ELF-1 (cell line): ENCODE results near the gene GALNT18.

Experiments used
- DNase-seq: peaks from one replicate; pipeline ENCODE4 v3.0.0-alpha.2; 2016; ENCODE audit warnings: low read depth, low spot score

GALNT18 gene

DNA sequence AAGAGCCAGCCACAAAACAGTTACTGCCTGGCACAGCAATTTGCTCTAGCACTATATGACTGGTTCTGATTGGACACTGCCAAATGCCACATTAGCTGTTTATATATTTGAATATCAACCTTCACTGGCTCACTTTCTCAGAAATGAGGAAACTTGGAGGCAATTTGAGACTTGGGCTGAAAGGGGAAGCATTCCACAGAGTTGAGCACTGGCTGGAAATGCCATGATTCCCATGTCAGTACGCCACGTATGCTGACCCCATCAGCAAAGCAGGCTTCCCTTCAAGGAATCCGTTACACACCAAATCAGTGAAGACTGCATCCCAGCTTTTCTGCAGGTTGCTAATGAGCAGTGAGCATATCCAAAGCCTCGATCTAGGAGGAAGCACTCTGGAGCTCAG is 34.7 kb downstream of the GALNT18 start:
- no peak for DNase-seq

DNA sequence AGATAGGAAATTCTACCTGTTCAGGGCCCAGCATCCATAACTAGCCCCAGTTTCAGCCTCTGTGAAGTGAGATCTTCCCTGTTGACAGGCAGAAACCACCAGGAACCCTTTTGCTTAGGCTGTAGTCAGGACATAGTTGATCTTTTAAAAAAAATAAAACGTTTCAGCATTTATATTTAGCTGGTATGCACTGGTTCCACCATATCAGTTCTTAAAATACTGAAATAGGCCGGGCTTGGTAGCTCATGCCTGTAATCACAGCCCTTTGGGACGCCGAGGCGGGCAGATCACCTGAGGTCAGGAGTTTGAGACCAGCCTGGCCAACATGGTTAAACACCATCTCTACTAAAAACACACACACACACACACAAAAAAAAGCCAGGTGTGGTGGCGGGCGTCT is 35.3 kb downstream of the GALNT18 start:
- no peak for DNase-seq

DNA sequence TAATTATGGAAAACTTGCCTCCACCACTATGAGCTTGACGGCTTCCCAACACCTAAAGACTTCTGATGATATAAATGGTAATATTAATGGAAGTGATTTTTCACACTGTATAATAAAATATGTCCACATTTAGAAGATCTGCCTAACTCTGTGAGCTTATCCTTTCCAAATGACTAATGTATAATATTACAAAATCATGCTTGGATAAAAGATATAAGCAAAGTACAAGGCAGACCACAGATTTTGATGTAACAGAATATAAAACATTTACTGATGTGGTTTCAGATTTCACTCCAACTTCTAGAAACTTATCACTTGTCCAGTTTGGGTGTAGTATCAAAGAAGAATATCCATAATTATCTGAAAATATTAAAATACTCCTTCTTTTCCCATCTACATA is 36.9 kb downstream of the GALNT18 start:
- DNase-seq, result no peak

DNA sequence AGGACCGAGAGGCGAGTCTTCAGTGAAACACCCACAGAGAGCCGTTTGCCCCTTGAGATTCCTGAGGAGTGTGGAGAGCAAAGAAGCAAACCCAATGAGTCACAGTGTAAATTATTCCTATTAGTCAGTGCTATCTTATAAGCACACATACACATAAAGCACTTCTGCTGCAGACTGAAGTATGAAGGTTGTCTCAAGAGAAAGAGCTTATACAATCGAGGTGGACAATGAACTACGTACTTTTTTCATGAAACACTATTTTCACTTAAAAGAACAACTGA is 37.3 kb downstream of the GALNT18 start:
- no peak for DNase-seq

DNA sequence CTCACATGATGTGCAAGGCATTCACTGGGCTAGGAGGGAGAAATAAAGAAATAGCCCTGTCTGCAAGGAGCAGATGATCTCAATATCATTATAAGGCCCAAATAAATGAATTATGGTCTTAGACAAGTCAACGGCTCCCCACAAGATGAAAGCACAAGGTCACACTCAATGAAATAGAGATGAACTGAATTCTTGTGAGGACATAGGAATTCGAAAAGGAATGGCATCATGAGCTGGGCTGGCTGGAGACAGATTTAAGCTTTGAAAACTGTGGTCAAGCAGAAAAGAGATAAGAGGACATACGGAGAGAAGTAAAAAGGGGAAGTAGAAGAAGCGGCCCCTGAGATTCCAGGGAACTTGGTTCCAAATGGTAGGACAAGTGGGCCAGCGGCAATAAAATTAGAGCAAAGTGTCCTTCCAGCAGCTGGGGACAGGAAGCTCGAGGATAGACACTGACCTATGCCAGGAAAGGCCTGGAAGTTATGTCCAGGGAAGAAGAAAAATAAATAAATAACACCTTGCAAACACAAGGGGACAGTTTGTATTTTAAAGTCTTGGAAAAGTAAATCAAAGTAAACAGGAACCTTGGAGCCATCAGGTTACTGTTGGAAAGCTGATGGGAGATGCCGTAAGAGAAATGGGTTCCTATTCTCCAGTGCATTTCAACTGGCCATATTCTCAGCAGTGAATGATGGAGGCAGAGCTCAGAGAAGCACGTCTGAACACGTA is 37.8 kb downstream of the GALNT18 start:
- DNase-seq, result no peak

DNA sequence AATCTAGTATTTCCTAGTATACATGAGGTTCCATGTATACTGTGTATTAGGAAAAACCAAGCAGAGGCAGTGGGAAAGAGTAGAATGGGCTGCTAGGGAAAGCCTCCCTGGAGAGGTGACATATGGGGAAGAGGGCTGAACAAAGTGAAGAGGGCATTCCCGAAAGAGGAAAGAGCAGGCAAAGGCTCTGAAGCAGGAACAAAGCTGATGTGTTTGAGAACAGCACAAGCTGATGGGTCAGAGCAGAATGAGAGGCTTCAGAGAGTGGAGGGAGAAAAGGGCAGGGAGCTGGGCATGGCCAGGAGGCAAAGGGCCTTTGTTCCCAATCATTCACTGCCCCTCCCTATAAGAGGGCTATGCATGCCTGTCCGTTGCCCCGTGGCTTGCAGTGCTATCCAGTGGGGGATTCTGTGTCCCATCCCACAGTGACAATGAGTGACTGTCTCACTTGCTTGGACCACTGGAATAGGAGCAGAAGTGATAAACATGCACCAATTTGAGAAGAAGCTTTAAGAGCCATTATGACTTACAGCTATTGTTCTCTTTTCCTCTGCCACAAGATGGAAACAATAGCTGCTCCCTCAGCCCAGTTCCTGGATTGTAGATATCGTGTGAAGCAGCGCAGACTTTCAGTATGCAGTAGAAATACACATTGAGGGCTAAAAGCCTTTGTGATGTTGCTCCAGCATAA is 39.6 kb downstream of the GALNT18 start:
- no peak for DNase-seq

DNA sequence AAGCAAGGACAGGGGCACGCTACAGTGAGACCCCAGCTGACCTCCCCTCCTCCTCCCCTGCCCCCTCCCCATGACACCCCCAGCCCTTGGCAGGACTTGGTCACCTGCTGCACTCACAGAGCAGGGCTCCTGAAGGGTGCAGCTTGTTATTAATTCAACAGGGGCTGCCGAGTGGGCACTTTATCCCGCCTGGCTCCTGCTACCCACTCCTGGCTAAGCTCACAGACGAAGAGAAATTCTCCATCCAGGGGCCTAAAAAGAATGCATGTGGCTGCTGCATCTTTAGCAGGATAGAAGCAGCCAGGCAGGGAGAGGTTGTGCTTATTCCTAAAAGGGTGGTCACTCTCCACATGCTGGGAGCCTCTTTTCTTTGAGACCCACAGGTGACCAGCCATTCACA is 40.3 kb downstream of the GALNT18 start:
- DNase-seq, result no peak

DNA sequence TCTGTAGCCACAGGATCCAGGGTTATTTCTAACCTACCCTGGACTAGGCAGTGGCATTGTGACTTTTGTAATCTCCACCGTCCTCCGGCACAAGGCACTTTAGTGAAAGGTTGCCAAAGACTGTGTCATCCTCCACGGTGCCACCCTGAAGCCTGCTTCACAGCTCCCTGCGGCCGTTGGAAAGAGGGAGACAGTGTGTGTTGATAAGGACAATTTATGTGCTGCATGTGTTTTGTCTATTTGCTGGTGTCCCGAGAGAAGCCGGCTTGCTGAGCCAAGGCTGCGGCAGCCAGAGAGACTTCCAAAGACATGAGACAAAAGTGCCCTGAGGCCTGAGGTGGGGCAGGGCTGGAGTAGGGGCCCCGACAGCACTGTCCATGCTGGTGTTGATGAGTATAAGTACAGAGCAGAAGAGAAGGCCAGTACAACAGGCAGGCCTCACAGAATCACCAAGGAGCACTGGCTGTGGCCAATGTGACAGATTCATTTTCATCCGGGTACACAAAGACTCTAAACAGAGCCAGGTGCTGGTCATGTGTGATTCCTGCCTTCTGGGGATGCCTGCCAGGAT is 40.9 kb downstream of the GALNT18 start:
- DNase-seq, result no peak

DNA sequence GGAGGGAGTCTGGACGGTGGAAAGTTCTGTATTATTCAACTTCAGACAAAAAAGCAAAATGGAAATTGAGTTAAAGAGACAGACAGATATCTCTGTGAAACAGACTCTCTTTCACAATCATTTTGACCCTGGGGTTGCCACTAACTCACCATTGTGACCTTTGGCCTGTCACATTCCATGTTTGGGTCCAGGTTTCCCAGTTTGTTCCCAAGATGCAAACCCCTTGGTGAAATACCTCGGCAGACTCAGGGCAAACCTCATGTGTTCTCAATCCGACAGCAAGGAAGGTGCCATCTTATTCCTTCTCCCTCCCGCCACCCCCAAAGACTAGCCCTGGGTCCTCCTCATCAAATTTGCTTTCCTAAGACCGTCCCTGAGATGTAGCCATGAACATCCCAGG is 41.8 kb downstream of the GALNT18 start:
- no peak for DNase-seq

DNA sequence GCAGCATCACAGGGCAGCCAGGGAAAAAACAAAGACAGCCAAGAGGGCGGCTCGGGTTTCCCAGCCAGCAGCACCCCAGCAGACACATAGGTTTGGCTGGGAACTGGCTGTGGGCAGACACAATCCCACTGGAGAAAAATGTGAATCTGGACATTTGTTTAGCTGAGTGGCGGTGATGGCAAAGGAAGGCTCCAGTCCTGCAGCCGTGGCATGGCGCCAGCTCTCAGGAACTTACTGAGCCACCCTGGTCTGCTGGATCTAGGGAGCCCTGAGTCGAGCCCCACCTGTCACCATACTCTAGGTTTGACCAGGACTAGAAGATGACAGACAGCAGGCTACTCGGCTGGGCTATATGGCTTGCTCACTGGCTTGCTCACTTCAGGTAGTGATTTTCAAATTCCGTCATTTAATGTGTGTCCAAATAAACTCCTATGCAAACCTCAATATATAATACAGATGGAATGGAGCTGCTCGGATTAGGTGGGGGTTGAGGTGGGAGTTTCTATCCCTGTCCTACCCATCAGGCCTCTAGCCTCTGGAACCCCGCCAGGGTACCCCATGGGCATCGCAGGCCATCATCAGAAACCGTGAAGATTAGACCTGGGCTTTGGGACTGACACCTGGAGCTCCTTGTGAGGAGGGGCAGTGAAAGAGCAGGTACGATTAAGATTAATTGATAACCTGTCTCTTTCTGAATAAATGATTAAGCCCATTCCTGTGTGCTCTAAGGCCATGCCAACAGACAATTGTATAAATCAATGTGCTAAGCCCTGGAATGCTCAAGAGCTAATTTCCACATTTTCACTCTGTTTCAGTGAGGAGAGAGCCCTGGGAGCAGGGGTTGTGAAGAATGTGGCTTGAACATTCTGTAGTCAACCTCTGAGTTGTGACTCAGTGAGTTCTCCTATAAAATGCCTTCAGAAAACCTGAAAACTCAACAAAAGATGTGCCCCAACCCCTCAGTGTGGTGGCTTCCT is 42.5 kb downstream of the GALNT18 start:
- no peak for DNase-seq

DNA sequence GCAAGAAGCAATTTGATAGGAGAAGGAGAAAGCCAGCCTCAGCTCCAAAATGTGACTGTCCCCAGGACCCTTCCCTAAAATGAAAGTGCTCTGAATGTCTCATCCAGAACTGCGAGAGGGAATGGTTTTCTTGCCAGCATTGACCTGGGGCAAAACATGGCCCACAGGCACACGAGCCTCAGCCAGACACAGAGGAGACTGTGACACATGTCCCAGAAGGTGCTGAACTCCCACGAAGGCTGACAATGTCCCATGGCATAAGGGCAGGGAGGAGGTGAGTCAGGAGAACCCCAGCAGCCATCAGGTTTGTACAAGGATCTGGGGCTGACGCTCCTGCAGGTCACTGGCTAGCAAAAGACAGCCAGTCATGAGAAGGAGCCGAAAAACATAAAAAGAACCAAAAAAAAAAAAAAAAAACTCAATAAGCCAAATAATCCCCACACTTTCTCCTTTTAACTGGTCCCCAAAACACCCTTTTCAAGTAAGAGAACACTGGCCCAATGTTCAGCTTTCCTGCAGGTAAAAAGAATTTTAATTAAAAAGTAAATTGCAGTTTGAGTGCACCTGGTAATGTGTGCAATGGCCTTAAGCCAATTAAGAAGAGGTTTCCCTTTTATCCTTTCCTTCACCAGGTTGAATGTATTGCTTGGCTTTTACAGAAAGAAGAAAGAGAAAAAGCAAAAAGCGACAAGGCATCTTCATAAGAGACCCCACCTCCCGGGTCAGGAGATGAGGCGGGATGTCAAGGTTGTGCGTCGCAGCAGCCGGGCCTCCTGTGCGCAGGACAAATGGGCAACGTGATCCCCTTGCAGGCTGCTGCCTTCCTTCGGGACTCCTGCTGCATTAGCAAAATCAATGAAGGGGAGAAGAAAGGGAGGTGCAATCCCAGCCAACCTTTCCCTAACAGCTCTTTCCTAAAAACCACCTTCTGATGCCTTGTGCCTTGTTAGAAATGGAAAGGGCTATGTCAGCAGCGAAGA is 43.6 kb downstream of the GALNT18 start:
- no peak for DNase-seq

DNA sequence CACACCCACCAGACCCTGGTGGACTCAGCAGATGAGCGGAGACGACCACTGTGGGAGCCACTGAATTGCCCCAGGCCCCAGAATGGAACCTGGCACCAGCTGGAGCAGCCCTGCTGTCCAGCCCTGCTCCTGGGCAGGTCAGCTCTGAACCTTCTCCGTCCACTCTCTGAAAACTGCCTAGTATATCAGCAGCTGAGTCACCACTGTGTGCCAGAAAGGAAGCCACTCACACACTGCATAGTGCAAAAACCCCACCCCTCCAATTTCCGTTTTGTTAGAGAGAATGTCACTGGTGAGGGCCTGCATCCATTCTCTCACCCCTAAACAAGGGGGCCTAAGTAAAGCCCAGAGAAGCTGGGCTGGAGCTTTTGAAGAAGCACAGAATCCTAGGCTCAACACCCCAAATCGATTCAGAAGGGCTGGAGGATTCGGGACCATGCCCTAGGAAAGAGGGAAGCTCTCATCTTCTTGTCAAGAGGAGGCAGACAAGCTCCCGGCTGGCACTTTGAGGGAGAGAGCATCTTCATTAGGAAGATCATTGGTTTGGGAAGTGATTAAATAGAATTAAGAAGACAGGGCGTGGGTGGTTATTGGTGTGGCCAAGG is 44.5 kb downstream of the GALNT18 start:
- no peak for DNase-seq

DNA sequence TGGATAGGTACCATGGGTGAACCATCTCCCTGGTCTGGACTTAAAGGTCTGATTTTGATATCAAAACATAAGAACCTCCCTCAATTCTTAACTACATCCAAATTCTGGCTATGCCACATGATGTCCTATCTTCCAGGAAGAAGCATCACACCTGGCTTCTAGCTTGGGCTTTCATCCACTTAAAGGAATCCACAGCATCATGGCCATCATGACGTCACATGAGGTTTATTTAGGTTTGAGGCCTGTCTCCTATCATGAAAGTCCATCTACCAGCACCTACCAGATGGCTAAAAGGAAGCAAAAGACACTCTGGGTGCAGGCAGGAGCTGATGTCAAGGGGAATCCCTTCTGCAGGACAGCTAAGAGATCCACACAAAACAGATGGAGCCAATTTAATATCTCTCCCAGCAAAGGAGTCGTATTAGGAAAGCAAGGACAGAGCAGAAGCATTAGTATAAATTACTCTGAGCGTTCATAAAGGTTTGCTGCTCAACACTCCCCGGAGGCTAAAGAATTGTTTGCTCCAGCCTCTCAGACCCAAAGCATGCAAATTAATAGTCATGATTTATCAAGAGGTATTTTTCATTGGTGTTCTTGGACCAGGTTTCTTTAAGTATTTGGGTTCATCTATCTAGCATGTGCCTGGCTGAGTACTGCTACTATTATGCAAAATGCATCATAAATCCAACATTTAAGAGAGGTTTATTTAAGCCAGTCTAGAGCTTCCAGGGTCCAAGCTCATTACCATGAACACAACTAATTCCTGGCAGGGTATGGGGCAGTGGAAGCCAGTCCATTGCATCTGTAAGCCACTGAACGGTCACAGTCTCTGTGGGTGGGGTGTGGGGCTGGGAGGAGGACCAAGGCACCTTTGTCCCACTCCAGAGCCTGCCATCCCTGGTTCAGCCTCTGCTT is 47.2 kb downstream of the GALNT18 start:
- no peak for DNase-seq

DNA sequence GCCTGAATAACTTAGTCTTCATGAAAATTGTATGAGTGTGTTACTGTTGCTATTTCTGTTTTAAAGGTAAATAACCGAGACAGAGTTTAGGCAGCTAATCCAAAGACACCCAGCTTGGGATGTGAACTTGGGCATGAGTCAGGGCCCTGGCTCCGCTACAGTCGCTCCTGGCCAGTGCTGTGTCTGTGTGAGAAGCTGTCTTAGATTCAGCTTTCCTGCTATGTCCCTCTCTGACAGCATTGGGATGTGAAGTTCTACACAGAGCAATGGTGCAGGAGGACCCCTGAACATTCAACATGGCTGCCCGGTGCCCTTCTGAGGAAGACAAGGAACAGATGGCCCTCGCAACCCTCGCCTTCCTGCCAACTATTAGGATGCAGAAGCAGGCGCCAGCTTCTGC is 49.4 kb downstream of the GALNT18 start:
- no peak for DNase-seq

DNA sequence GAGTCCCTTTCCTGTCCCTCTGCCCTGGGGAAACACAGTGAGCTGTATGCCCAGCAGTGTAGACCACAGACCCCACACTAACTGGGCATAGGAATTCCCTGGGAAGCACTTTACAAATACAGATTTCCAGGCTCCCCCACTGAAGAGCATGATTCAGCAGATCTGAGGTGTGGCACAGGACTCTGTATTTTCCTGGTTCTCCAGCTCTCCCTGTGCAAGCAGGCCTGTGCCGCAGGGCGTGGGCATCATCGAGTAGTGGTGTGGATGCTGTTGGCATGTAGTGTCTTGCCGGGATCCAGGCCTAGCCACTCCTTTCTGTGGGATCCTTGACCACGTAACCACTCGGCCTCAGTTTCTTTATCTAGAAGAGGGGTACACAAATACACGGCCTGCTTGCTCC is 49.9 kb downstream of the GALNT18 start:
- DNase-seq, result no peak

DNA sequence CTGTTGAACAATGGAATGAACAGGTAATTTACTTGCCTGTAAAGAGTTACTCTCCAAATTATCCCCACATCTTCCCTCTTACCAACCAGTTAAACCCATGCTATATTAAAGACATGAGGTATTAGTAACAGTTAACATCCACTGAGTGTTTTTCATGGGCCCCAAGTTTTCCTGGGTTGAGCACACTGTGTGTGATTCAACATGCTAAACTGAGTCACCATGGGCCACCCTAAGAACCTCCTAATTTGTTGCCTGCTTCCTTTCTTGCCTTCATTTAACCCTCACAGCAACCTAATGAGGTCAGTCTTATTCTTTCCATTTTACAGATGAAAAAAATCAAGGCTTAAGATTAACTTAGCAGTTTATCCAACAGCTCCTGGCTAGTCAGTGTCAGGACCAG is 51.0 kb downstream of the GALNT18 start:
- DNase-seq, result no peak

DNA sequence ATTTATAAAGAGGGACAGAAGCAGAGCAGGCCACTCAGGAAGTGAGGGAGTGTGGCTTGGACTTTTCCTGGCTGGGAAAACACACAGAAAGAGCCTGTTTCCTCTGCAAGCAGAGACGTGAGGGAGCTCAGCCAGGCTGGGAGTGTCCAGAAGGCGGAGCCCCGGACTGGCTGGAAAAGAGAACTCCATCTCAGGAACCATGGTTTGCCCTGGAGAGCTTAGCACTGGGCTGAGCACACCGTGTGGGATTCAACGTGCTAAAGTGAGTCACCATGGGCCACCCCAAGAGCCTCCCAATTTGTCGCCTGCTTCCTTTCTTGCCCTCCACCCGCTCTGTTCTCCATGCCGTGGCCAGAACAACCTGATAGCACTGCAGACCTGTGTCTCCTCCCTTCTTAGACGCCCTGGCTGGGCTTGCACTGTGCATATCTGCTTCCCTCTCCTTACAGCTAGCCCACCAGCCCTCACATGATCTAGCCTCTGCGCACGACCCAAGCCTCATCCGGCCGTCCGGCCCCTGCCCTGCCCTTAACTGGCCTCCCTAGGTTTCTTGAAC is 51.8 kb downstream of the GALNT18 start:
- no peak for DNase-seq

DNA sequence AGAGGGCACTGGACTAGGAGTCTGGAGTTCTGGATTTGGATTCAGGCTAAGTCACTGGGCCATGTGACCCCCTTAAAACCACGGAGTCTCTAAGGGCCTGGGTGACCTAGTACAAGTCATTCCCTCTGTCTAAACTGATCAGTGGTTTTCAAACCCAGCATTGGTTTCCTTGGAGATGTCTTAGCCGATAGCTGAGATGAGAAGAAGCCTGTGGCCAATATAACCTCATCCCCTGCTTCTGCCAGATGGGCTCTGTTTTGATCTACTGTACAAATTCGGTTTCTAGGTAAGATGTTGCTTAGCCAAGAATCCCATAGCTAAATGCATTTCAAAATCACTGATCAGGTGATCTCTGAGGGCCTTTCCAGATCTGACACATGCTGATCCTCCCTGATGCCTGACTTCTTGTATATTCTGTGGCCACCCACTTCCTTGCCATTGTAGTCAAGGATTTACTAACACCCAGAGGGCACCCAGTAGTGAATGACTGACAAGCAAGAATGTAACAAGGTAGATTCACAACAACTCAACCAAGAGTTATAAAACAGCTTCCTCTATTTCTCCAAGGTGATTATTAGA is 53.1 kb downstream of the GALNT18 start:
- DNase-seq, result no peak
